HFFc6 (cell line): ENCODE measurements around the gene ABHD12. TPM values are rescaled to one million over a fixed set of nuclear protein-coding genes. Genes with fewer than 3 reads are reported as not detected.

Source experiments
- DNase-seq: peaks from one replicate; pipeline ENCODE4 v3.0.0-alpha.2; 2018
- H3K27ac Mint-ChIP-seq: 2 replicates; pipeline ENCODE4 v1.8.0; 2020; ENCODE audit warnings: mild to moderate bottlenecking, mixed read lengths
- H3K27me3 Mint-ChIP-seq: 2 replicates; pipeline ENCODE4 v1.8.0; 2021; ENCODE audit warnings: mild to moderate bottlenecking, moderate library complexity, mixed read lengths; ENCODE audit not compliant: insufficient read depth
- H3K36me3 Mint-ChIP-seq: 2 replicates; pipeline ENCODE4 v1.8.0; 2021; ENCODE audit warnings: low read depth, mixed read lengths
- H3K4me1 Mint-ChIP-seq: 2 replicates; pipeline ENCODE4 v1.8.0; 2020; ENCODE audit warnings: low read depth, mixed read lengths
- H3K4me3 Mint-ChIP-seq: 2 replicates; pipeline ENCODE4 v1.8.0; 2020; ENCODE audit warnings: mild to moderate bottlenecking, moderate library complexity, mixed read lengths
- H3K9me3 Mint-ChIP-seq: 2 replicates; pipeline ENCODE4 v1.8.0; 2020; ENCODE audit warnings: mild to moderate bottlenecking, mixed read lengths
- CTCF ChIP-seq: fragments of 200-600 bp; sonication (generic); IDR thresholded peaks from 2 replicates; pipeline ENCODE4 v1.5.0; 2021; ENCODE audit warnings: antibody characterized with exemption, mild to moderate bottlenecking
- total RNA-seq, 6 experiments: library from RNA; stranded (reverse); fragmentation: NEBNext Ultra II Directional; extraction: Animal tissue kit (Norgen Biotek cat#: 25700); gene quantifications; 2 replicates in 1 of 6; 3 replicates in 5 of 6; pipeline ENCODE4 v1.2.3, GENCODE V29; 2021

Gene ABHD12
- total RNA-seq, 6 experiments from 2014 or later = 87.0 to 103 (median 98.9) TPM

- peak overlapping the region; percentile 87 for H3K4me3 Mint-ChIP-seq
- 0 out of 2 replicates have a peak, but pooled peaks have one; percentile 32 for TF ChIP-seq CTCF
- peaks cover 10% of the 10 kb centered on the region for H3K36me3 Mint-ChIP-seq
- peak overlapping the region; percentile 99 for H3K27ac Mint-ChIP-seq
- peaks cover 46% of the 10 kb centered on the region for H3K4me1 Mint-ChIP-seq
- peak; percentile 92 for DNase-seq
- peaks cover 2% of the 10 kb centered on the region; the same call in 1 of the 2 replicates for H3K27me3 Mint-ChIP-seq
- H3K9me3 Mint-ChIP-seq = no peaks in the 10 kb centered on the region
Measured at GRCh38 chr20:25309395-25310267, 81.0 kb downstream of the ABHD12 start.

GRCh38 chr20:25308671-25309394, 81.8 kb downstream of the ABHD12 start:
- peak; percentile 63 for DNase-seq
- Mint-ChIP-seq H3K36me3 (peaks cover 10% of the 10 kb centered on the region), H3K4me3 (peak overlapping the region; percentile 87), H3K27ac (peak overlapping the region; percentile 99), H3K9me3 (no peaks in the 10 kb centered on the region), H3K4me1 (peaks cover 46% of the 10 kb centered on the region), H3K27me3 (peaks cover 2% of the 10 kb centered on the region; the same call in 1 of the 2 replicates)
- TF ChIP-seq CTCF = no peak

GRCh38 chr20:25308083-25308491, 82.5 kb downstream of the ABHD12 start:
- DNase-seq = no peak
- Mint-ChIP-seq H3K9me3 (no peaks in the 10 kb centered on the region), H3K27me3 (peaks cover 2% of the 10 kb centered on the region; the same call in 1 of the 2 replicates), H3K4me1 (peaks cover 46% of the 10 kb centered on the region), H3K4me3 (no peak overlapping the region), H3K27ac (peak overlapping the region; percentile 99), H3K36me3 (peaks cover 10% of the 10 kb centered on the region)
- TF ChIP-seq CTCF = no peak

- H3K27ac Mint-ChIP-seq = peak overlapping the region; percentile 37; the same call in 1 of the 2 replicates
- no peak for TF ChIP-seq CTCF
Measured at GRCh38 chr20:25306991-25307903, 83.4 kb downstream of the ABHD12 start.

GRCh38 chr20:25304025-25304549, 86.5 kb downstream of the ABHD12 start:
- no peak for TF ChIP-seq CTCF
- peaks cover 10% of the 10 kb centered on the region for H3K36me3 Mint-ChIP-seq
- DNase-seq = no peak
- H3K4me1 Mint-ChIP-seq = peaks cover 35% of the 10 kb centered on the region
- H3K4me3 Mint-ChIP-seq = no peak overlapping the region
- H3K27me3 Mint-ChIP-seq = peaks cover 8% of the 10 kb centered on the region
- H3K9me3 Mint-ChIP-seq = no peaks in the 10 kb centered on the region
- no peak overlapping the region for H3K27ac Mint-ChIP-seq

More at GRCh38 chr20:25306991-25307903, 83.4 kb downstream of the ABHD12 start:
- peaks cover 2% of the 10 kb centered on the region; the same call in 1 of the 2 replicates for H3K27me3 Mint-ChIP-seq
- H3K4me1 Mint-ChIP-seq = peaks cover 45% of the 10 kb centered on the region
- H3K9me3 Mint-ChIP-seq = no peaks in the 10 kb centered on the region
- DNase-seq = no peak
- H3K4me3 Mint-ChIP-seq = no peak overlapping the region
- peaks cover 10% of the 10 kb centered on the region for H3K36me3 Mint-ChIP-seq
